ENCODE measurements around the gene CACNA2D4. TPM values are rescaled to one million over a fixed set of nuclear protein-coding genes. Genes with fewer than 3 reads are reported as not detected.

CACNA2D4 gene
- total and polyA plus RNA-seq, 2 of the 13 experiments (the other 11 are each of a cell fraction or from before 2014, with no cell fraction given), result 14.2 to 136 TPM

DNA sequence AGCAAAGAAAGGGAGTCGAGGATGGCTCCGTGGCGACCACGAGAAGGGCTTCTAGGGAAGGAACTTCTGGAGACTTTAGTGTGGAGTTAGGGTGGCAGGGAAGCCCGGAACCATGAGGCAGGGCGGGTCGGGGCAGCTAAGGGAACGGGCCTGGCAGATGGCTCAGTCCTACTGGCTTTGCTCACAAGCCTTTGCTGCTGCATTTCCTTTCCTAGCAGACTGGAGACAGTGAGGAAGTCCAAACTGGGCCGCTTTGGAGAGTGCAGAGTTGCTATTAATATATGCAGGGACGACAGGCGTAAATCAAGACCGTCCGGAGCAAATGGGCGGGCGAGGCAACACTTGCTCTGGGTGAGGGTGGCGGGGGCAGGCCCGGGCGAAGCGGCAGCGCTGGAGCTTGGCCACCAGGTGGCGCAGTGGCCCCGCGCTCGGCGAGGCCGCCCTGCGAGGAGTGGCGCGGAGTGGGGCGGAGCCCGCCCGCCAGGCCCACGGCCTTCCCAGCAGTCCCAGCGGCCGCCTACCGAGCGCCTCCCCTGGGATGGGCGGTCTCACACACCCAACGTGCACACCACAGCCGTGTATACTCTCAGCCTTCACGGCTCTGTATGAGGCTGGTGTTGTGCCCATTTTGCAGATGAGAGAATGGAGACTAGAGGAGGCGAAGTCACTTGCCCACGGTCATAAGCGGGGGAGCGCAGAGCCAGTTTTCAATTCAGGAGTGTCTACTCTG is 122.5 kb downstream of the CACNA2D4 start (continued):
- TF ChIP-seq, protein P1, sequence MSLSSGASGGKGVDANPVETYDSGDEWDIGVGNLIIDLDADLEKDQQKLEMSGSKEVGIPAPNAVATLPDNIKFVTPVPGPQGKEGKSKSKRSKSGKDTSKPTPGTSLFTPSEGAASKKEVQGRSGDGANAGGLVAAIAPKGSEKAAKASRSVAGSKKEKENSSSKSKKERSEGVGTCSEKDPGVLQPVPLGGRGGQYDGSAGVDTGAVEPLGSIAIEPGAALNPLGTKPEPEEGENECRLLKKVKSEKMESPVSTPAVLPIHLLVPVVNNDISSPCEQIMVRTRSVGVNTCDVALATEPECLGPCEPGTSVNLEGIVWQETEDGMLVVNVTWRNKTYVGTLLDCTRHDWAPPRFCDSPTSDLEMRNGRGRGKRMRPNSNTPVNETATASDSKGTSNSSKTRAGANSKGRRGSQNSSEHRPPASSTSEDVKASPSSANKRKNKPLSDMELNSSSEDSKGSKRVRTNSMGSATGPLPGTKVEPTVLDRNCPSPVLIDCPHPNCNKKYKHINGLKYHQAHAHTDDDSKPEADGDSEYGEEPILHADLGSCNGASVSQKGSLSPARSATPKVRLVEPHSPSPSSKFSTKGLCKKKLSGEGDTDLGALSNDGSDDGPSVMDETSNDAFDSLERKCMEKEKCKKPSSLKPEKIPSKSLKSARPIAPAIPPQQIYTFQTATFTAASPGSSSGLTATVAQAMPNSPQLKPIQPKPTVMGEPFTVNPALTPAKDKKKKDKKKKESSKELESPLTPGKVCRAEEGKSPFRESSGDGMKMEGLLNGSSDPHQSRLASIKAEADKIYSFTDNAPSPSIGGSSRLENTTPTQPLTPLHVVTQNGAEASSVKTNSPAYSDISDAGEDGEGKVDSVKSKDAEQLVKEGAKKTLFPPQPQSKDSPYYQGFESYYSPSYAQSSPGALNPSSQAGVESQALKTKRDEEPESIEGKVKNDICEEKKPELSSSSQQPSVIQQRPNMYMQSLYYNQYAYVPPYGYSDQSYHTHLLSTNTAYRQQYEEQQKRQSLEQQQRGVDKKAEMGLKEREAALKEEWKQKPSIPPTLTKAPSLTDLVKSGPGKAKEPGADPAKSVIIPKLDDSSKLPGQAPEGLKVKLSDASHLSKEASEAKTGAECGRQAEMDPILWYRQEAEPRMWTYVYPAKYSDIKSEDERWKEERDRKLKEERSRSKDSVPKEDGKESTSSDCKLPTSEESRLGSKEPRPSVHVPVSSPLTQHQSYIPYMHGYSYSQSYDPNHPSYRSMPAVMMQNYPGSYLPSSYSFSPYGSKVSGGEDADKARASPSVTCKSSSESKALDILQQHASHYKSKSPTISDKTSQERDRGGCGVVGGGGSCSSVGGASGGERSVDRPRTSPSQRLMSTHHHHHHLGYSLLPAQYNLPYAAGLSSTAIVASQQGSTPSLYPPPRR (CRISPR knock-in tag; IDR thresholded peaks at IDR 0.05; ENCODE audit: borderline replicate concordance), result 0 out of 2 replicates have a peak, but pooled peaks have one; percentile 25
- TF ChIP-seq ZNF460 (CRISPR knock-in tag; IDR thresholded peaks at IDR 0.05; ENCODE audit: borderline replicate concordance) (no peak), TAF15 (IDR thresholded peaks at IDR 0.05; ENCODE audit: low read depth, low read length, poor library complexity, severe bottlenecking) (no peak), ZNF383 (CRISPR knock-in tag; IDR thresholded peaks at IDR 0.05; ENCODE audit: borderline replicate concordance) (no peak), ZNF652 (CRISPR knock-in tag; IDR thresholded peaks at IDR 0.05; ENCODE audit: borderline replicate concordance, low read depth) (no peak), AHR (CRISPR knock-in tag; IDR thresholded peaks at IDR 0.05) (0 out of 2 replicates have a peak, but pooled peaks have one; percentile 51), UBTF (CRISPR knock-in tag; IDR thresholded peaks at IDR 0.05) (peak; percentile 48; the same call in 1 of the 2 replicates), TBX2 (CRISPR knock-in tag; IDR thresholded peaks at IDR 0.05; ENCODE audit: borderline replicate concordance) (0 out of 2 replicates have a peak, but pooled peaks have one; percentile 6), ZNF713 (CRISPR knock-in tag; IDR thresholded peaks at IDR 0.05) (0 out of 2 replicates have a peak, but pooled peaks have one; percentile 91), ZNF614 (CRISPR knock-in tag; IDR thresholded peaks at IDR 0.05; ENCODE audit: borderline replicate concordance) (no peak; the same call in 1 of the 2 replicates), ZSCAN29 (CRISPR knock-in tag; conservative IDR thresholded peaks at IDR 0.05) (peak; percentile 73; the same call in 1 of the 2 replicates), ZNF354B (CRISPR knock-in tag; IDR thresholded peaks at IDR 0.05) (0 out of 2 replicates have a peak, but pooled peaks have one; percentile 84), ZNF839 (CRISPR knock-in tag; IDR thresholded peaks at IDR 0.05; ENCODE audit: borderline replicate concordance) (no peak), ZNF878 (CRISPR knock-in tag; IDR thresholded peaks at IDR 0.05) (no peak), ZBTB44 (CRISPR knock-in tag; IDR thresholded peaks at IDR 0.05) (no peak), ZNF660 (CRISPR knock-in tag; IDR thresholded peaks at IDR 0.05; ENCODE audit: borderline replicate concordance, low read depth) (no peak), ATRX (CRISPR knock-in tag; IDR thresholded peaks at IDR 0.05; ENCODE audit: borderline replicate concordance) (no peak)
- TF ChIP-seq, protein P2, sequence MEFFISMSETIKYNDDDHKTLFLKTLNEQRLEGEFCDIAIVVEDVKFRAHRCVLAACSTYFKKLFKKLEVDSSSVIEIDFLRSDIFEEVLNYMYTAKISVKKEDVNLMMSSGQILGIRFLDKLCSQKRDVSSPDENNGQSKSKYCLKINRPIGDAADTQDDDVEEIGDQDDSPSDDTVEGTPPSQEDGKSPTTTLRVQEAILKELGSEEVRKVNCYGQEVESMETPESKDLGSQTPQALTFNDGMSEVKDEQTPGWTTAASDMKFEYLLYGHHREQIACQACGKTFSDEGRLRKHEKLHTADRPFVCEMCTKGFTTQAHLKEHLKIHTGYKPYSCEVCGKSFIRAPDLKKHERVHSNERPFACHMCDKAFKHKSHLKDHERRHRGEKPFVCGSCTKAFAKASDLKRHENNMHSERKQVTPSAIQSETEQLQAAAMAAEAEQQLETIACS (CRISPR knock-in tag; IDR thresholded peaks at IDR 0.05), result no peak
